Measurements from ENCODE around the gene HTRA1. TPM values are rescaled to one million over a fixed set of nuclear protein-coding genes. Genes with fewer than 3 reads are reported as not detected.

The HTRA1 gene
- total RNA-seq (2014; rRNA removed; shearing (Covaris generic)): 62.5 and 63.4 TPM in 2 replicates

- peak; percentile 37 for DNase-seq (ENCODE audit: low spot score)
These were observed at the start of gene HTRA1 for GRCh38 chr10:122461367-122461728. HTRA1 (plus strand) TSS chr10:122461553; CDS start chr10:122461653, 100 bp downstream.

- DNase-seq (ENCODE audit: low spot score): no peak
These were observed 48.0 kb upstream of the HTRA1 start for GRCh38 chr10:122413327-122413726.

- DNase-seq (ENCODE audit: low spot score): no peak
These were observed 43.7 kb upstream of the HTRA1 start for GRCh38 chr10:122417667-122418066.

GRCh38 chr10:122419016-122419415 lies 42.3 kb upstream of the HTRA1 start:
- no peak for DNase-seq (ENCODE audit: low spot score)

GRCh38 chr10:122419876-122420623 lies 41.3 kb upstream of the HTRA1 start:
- no peak for DNase-seq (ENCODE audit: low spot score)

GRCh38 chr10:122420624-122421007 lies 40.7 kb upstream of the HTRA1 start:
- no peak for DNase-seq (ENCODE audit: low spot score)

- no peak for DNase-seq (ENCODE audit: low spot score)
These were observed 40.2 kb upstream of the HTRA1 start for GRCh38 chr10:122421054-122421625.

GRCh38 chr10:122421742-122422141 lies 39.6 kb upstream of the HTRA1 start:
- DNase-seq (ENCODE audit: low spot score): no peak

GRCh38 chr10:122422266-122422989 lies 38.9 kb upstream of the HTRA1 start:
- DNase-seq (ENCODE audit: low spot score): no peak

GRCh38 chr10:122424059-122424458 lies 37.3 kb upstream of the HTRA1 start:
- no peak for DNase-seq (ENCODE audit: low spot score)

- DNase-seq (ENCODE audit: low spot score): no peak
These were observed 34.5 kb upstream of the HTRA1 start for GRCh38 chr10:122426829-122427228.

- DNase-seq (ENCODE audit: low spot score): no peak
These were observed 34.1 kb upstream of the HTRA1 start for GRCh38 chr10:122427280-122427679.

GRCh38 chr10:122435212-122435827 lies 26.0 kb upstream of the HTRA1 start:
- no peak for DNase-seq (ENCODE audit: low spot score)

GRCh38 chr10:122441961-122442360 lies 19.4 kb upstream of the HTRA1 start:
- DNase-seq (ENCODE audit: low spot score): peak; percentile 34

- DNase-seq (ENCODE audit: low spot score): no peak
These were observed 15.9 kb upstream of the HTRA1 start for GRCh38 chr10:122445469-122445868.

GRCh38 chr10:122445904-122446303 lies 15.4 kb upstream of the HTRA1 start:
- no peak for DNase-seq (ENCODE audit: low spot score)

GRCh38 chr10:122446668-122447423 lies 14.5 kb upstream of the HTRA1 start:
- DNase-seq (ENCODE audit: low spot score): no peak

- no peak for DNase-seq (ENCODE audit: low spot score)
These were observed 12.8 kb upstream of the HTRA1 start for GRCh38 chr10:122448600-122448999.

GRCh38 chr10:122449153-122449552 lies 12.2 kb upstream of the HTRA1 start:
- DNase-seq (ENCODE audit: low spot score): no peak

GRCh38 chr10:122450353-122450990 lies 10.9 kb upstream of the HTRA1 start:
- DNase-seq (ENCODE audit: low spot score): no peak

GRCh38 chr10:122454071-122454470 lies 7.3 kb upstream of the HTRA1 start:
- DNase-seq (ENCODE audit: low spot score): no peak
